Smooth muscle cell of the brain vasculature (primary cell): ENCODE data around the gene ANKRD44.

Source experiments
- DNase-seq: peaks from one replicate; pipeline ENCODE4 v3.0.0-alpha.2; 2012; ENCODE audit warnings: low read depth, low spot score

The ANKRD44 gene

GRCh38 chr2:197237291-197238042 is 73.1 kb downstream of the ANKRD44 start:
- no peak for DNase-seq

GRCh38 chr2:197236816-197237215 is 73.8 kb downstream of the ANKRD44 start:
- no peak for DNase-seq

GRCh38 chr2:197236159-197236558 is 74.4 kb downstream of the ANKRD44 start:
- DNase-seq: no peak

GRCh38 chr2:197235711-197236110 is 74.9 kb downstream of the ANKRD44 start:
- no peak for DNase-seq

- DNase-seq: no peak
Observed at GRCh38 chr2:197234671-197235191, 75.8 kb downstream of the ANKRD44 start.

- no peak for DNase-seq
Observed at GRCh38 chr2:197233473-197233872, 77.1 kb downstream of the ANKRD44 start.

GRCh38 chr2:197232010-197232409 is 78.6 kb downstream of the ANKRD44 start:
- no peak for DNase-seq

GRCh38 chr2:197229509-197230443 is 80.8 kb downstream of the ANKRD44 start:
- DNase-seq: no peak

- DNase-seq: no peak
Observed at GRCh38 chr2:197223451-197223850, 87.1 kb downstream of the ANKRD44 start.

GRCh38 chr2:197219636-197220035 is 90.9 kb downstream of the ANKRD44 start:
- DNase-seq: no peak

GRCh38 chr2:197217541-197217940 is 93.0 kb downstream of the ANKRD44 start:
- DNase-seq: no peak

GRCh38 chr2:197216361-197216979 is 94.1 kb downstream of the ANKRD44 start:
- DNase-seq: no peak

GRCh38 chr2:197215748-197216360 is 94.7 kb downstream of the ANKRD44 start:
- no peak for DNase-seq

GRCh38 chr2:197212344-197213262 is 98.0 kb downstream of the ANKRD44 start:
- DNase-seq: no peak

- no peak for DNase-seq
Observed at GRCh38 chr2:197211881-197212342, 98.7 kb downstream of the ANKRD44 start.

GRCh38 chr2:197210430-197210829 is 100.2 kb downstream of the ANKRD44 start:
- no peak for DNase-seq

GRCh38 chr2:197209742-197210408 is 100.7 kb downstream of the ANKRD44 start:
- no peak for DNase-seq

GRCh38 chr2:197209246-197209645 is 101.3 kb downstream of the ANKRD44 start:
- DNase-seq: no peak

- DNase-seq: no peak
Observed at GRCh38 chr2:197208841-197209240, 101.7 kb downstream of the ANKRD44 start.

- no peak for DNase-seq
Observed at GRCh38 chr2:197208024-197208423, 102.6 kb downstream of the ANKRD44 start.
